H1 (cell line): ENCODE data around the gene SIAH3. TPM values are rescaled to one million over a fixed set of nuclear protein-coding genes. Genes with fewer than 3 reads are reported as not detected.

ENCODE experiments used
- SP4 ChIP-seq: IDR thresholded peaks from 2 replicates; pipeline ENCODE4 v1.6.1; 2012; ENCODE audit warnings: low read length, inconsistent platforms
- polyA plus RNA-seq, 7 experiments: library from polyadenylated mRNA; depleted of rRNA in 3 of 7; stranded (reverse) in 5 of 7; unstranded in 2 of 7; fragments of >200 nt in 5 of 7; fragments of 200-250 nt in 2 of 7; gene quantifications; 1 replicate in 5 of 7; 2 replicates in 1 of 7; 4 replicates in 1 of 7; pipeline versions ENCODE4 v1.2.1 to v1.2.3, GENCODE V29; 2011 to 2013; ENCODE audit warnings: missing spikeins in 2 of 7, mixed read lengths in 2 of 7
- total RNA-seq: library from RNA; stranded (reverse); fragmentation: NEBNext Ultra II Directional; extraction: Animal tissue kit (Norgen Biotek cat#: 25700); gene quantifications from 2 replicates; pipeline ENCODE4 v1.2.1, GENCODE V29; 2021

SIAH3 gene
- total and polyA plus RNA-seq, 2 of the 8 experiments (the other 6 are each of a cell fraction or from before 2014, with no cell fraction given), result 0.15 to 0.17 TPM

GRCh38 chr13:45880242-45880641 is 28.7 kb upstream of the SIAH3 start (continued):
- TF ChIP-seq SP4, result no peak
